ENCODE measurements around the gene CREB3. TPM values are rescaled to one million over a fixed set of nuclear protein-coding genes. Genes with fewer than 3 reads are reported as not detected.

The CREB3 gene
- total RNA-seq, 1 donor from 2014 or later: 39.0 TPM

- no peak for DNase-seq (ENCODE audit: extremely low spot score, unreplicated experiment)
- Mint-ChIP-seq H3K4me1 (ENCODE audit: unreplicated experiment) (no peaks in the 10 kb centered on the region), H3K27me3 (ENCODE audit: unreplicated experiment) (no peaks in the 10 kb centered on the region), H3K27ac (ENCODE audit: unreplicated experiment) (no peak overlapping the region), H3K36me3 (ENCODE audit: unreplicated experiment) (peaks cover 73% of the 10 kb centered on the region), H3K4me3 (ENCODE audit: unreplicated experiment) (no peak overlapping the region), H3K9me3 (ENCODE audit: unreplicated experiment) (no peaks in the 10 kb centered on the region)
- TF ChIP-seq CTCF (IDR thresholded peaks at IDR 0.05): no peak
Measured at GRCh38 chr9:35718721-35719511, 13.6 kb upstream of the CREB3 start.

- H3K27me3 Mint-ChIP-seq (ENCODE audit: unreplicated experiment): no peaks in the 10 kb centered on the region
- H3K27ac Mint-ChIP-seq (ENCODE audit: unreplicated experiment): no peak overlapping the region
- no peak for DNase-seq (ENCODE audit: extremely low spot score, unreplicated experiment)
- no peak overlapping the region for H3K4me3 Mint-ChIP-seq (ENCODE audit: unreplicated experiment)
- TF ChIP-seq CTCF (IDR thresholded peaks at IDR 0.05): no peak
- no peaks in the 10 kb centered on the region for H3K4me1 Mint-ChIP-seq (ENCODE audit: unreplicated experiment)
- peaks cover 76% of the 10 kb centered on the region for H3K36me3 Mint-ChIP-seq (ENCODE audit: unreplicated experiment)
- H3K9me3 Mint-ChIP-seq (ENCODE audit: unreplicated experiment): no peaks in the 10 kb centered on the region
Measured at GRCh38 chr9:35719546-35719945, 12.9 kb upstream of the CREB3 start.

GRCh38 chr9:35723426-35723825 lies 9.0 kb upstream of the CREB3 start:
- Mint-ChIP-seq H3K27me3 (ENCODE audit: unreplicated experiment) (no peaks in the 10 kb centered on the region), H3K4me1 (ENCODE audit: unreplicated experiment) (peaks cover 4% of the 10 kb centered on the region), H3K27ac (ENCODE audit: unreplicated experiment) (no peak overlapping the region), H3K9me3 (ENCODE audit: unreplicated experiment) (no peaks in the 10 kb centered on the region), H3K4me3 (ENCODE audit: unreplicated experiment) (no peak overlapping the region), H3K36me3 (ENCODE audit: unreplicated experiment) (peaks cover 50% of the 10 kb centered on the region)
- TF ChIP-seq CTCF (IDR thresholded peaks at IDR 0.05): no peak
- no peak for DNase-seq (ENCODE audit: extremely low spot score, unreplicated experiment)

- Mint-ChIP-seq H3K36me3 (ENCODE audit: unreplicated experiment) (peaks cover 48% of the 10 kb centered on the region), H3K9me3 (ENCODE audit: unreplicated experiment) (no peaks in the 10 kb centered on the region), H3K4me1 (ENCODE audit: unreplicated experiment) (peaks cover 4% of the 10 kb centered on the region), H3K27me3 (ENCODE audit: unreplicated experiment) (no peaks in the 10 kb centered on the region), H3K4me3 (ENCODE audit: unreplicated experiment) (no peak overlapping the region), H3K27ac (ENCODE audit: unreplicated experiment) (no peak overlapping the region)
- no peak for DNase-seq (ENCODE audit: extremely low spot score, unreplicated experiment)
- TF ChIP-seq CTCF (IDR thresholded peaks at IDR 0.05): no peak
Measured at GRCh38 chr9:35723908-35724307, 8.6 kb upstream of the CREB3 start.

GRCh38 chr9:35725362-35725761 lies 7.1 kb upstream of the CREB3 start:
- no peak for TF ChIP-seq CTCF (IDR thresholded peaks at IDR 0.05)
- H3K27ac Mint-ChIP-seq (ENCODE audit: unreplicated experiment): no peak overlapping the region
- peaks cover 37% of the 10 kb centered on the region for H3K36me3 Mint-ChIP-seq (ENCODE audit: unreplicated experiment)
- DNase-seq (ENCODE audit: extremely low spot score, unreplicated experiment): no peak
- H3K27me3 Mint-ChIP-seq (ENCODE audit: unreplicated experiment): no peaks in the 10 kb centered on the region
- H3K4me1 Mint-ChIP-seq (ENCODE audit: unreplicated experiment): peaks cover 4% of the 10 kb centered on the region
- no peak overlapping the region for H3K4me3 Mint-ChIP-seq (ENCODE audit: unreplicated experiment)
- no peaks in the 10 kb centered on the region for H3K9me3 Mint-ChIP-seq (ENCODE audit: unreplicated experiment)
